Stimulated activated CD8-positive, alpha-beta memory T cell treated with anti-CD3 and anti-CD28 coated beads, Interleukin-12 subunit alpha, Interleukin-12 subunit beta, amount 100 ng/mL, for 24 hours (primary cell): ENCODE results near the gene SMPD2.
"Not testable (repeated sequence)": the region's sequence is repeated elsewhere in the genome, so short reads cannot be mapped to it uniquely, and the experiment has no call there.

ENCODE experiments used
- DNase-seq: peaks from one replicate; pipeline ENCODE4 v3.0.0-alpha.2; 2020; ENCODE audit errors: extremely low read depth

The SMPD2 gene

GRCh38 chr6:109461205-109461604 is 20.7 kb downstream of the SMPD2 start:
- not testable (repeated sequence) for DNase-seq

GRCh38 chr6:109461733-109462526 is 21.4 kb downstream of the SMPD2 start:
- DNase-seq, result no peak

- no peak for DNase-seq
Measured at GRCh38 chr6:109465772-109466171, 25.2 kb downstream of the SMPD2 start.

GRCh38 chr6:109466212-109466923 is 25.8 kb downstream of the SMPD2 start:
- DNase-seq, result no peak

- DNase-seq, result no peak
Measured at GRCh38 chr6:109467696-109468095, 27.2 kb downstream of the SMPD2 start.

- DNase-seq, result no peak
Measured at GRCh38 chr6:109469591-109470189, 29.2 kb downstream of the SMPD2 start.

GRCh38 chr6:109471105-109471810 is 30.7 kb downstream of the SMPD2 start:
- no peak for DNase-seq

GRCh38 chr6:109472132-109472995 is 31.8 kb downstream of the SMPD2 start:
- no peak for DNase-seq

GRCh38 chr6:109473120-109473519 is 32.6 kb downstream of the SMPD2 start:
- no peak for DNase-seq

- no peak for DNase-seq
Measured at GRCh38 chr6:109474995-109475394, 34.5 kb downstream of the SMPD2 start.

GRCh38 chr6:109475625-109476024 is 35.1 kb downstream of the SMPD2 start:
- no peak for DNase-seq

- DNase-seq, result no peak
Measured at GRCh38 chr6:109477184-109477583, 36.7 kb downstream of the SMPD2 start.

- no peak for DNase-seq
Measured at GRCh38 chr6:109477725-109478124, 37.2 kb downstream of the SMPD2 start.

- no peak for DNase-seq
Measured at GRCh38 chr6:109478222-109478805, 37.8 kb downstream of the SMPD2 start.

- no peak for DNase-seq
Measured at GRCh38 chr6:109478841-109479624, 38.5 kb downstream of the SMPD2 start.

- DNase-seq, result no peak
Measured at GRCh38 chr6:109480993-109481480, 40.5 kb downstream of the SMPD2 start.

- DNase-seq, result peak; percentile 66
Measured at GRCh38 chr6:109482905-109483734, 42.6 kb downstream of the SMPD2 start, which contains the start of gene ZBTB24. Gene ZBTB24 (minus strand): TSS chr6:109483219. CDS start chr6:109482026, 1,193 bp downstream.

- DNase-seq, result no peak
Measured at GRCh38 chr6:109483735-109484057, 43.2 kb downstream of the SMPD2 start.

- DNase-seq, result no peak
Measured at GRCh38 chr6:109484122-109484521, 43.6 kb downstream of the SMPD2 start.
